SK-MEL-5 (cell line): ENCODE data around the gene SAXO2. TPM values are rescaled to one million over a fixed set of nuclear protein-coding genes. Genes with fewer than 3 reads are reported as not detected.
A peak's percentile ranks its signal among the peaks of the same experiment; 100 is the strongest.
"Not testable (repeated sequence)": the region's sequence is repeated elsewhere in the genome, so short reads cannot be mapped to it uniquely, and the experiment has no call there.

Experiments
- DNase-seq: peaks from one replicate; pipeline ENCODE4 v3.0.0-alpha.2; 2016; ENCODE audit warnings: low read depth, low spot score
- in situ Hi-C: cut with HindIII; loops from 2 replicates; pipeline ENCODE4 v1.10.0; 2016; ENCODE audit warnings: low sequenced_read_pairs, high pct_unique_total_duplicates, low pct_unique_long_range_greater_than_20kb
- polyA plus RNA-seq, 2 experiments: library from polyadenylated mRNA; depleted of rRNA; stranded (reverse); fragments of >200 nt; gene quantifications; 2 replicates each; pipeline ENCODE4 v1.2.3, GENCODE V29; 2015
- total RNA-seq: library from RNA; depleted of rRNA; stranded (reverse); fragments of >200 nt; shearing (Covaris generic); gene quantifications from 2 replicates; pipeline ENCODE4 v1.2.3, GENCODE V29; 2014; rRNA removed

Gene SAXO2
- 0.43 TPM in 1 of 2 replicates, not detected in the other for total RNA-seq
- polyA plus RNA-seq (2015; cell fraction: cytosol; rRNA removed): 0.04 TPM in 1 of 2 replicates, not detected in the other
- 2.8 TPM in 1 of 2 replicates, not detected in the other for polyA plus RNA-seq (2015; cell fraction: nucleus; rRNA removed)

- peak; percentile 84 for DNase-seq
- in situ Hi-C loops: no loop called here
These were observed at the start of gene SAXO2, which contains the start of gene EFL1 for GRCh38 chr15:82262422-82263026. TSS of gene SAXO2 (plus strand) at chr15:82262818. CDS start at chr15:82262880, 62 bp downstream. TSS of gene EFL1 (minus strand) at chr15:82262734. CDS start at chr15:82261778, 956 bp downstream.

DNA sequence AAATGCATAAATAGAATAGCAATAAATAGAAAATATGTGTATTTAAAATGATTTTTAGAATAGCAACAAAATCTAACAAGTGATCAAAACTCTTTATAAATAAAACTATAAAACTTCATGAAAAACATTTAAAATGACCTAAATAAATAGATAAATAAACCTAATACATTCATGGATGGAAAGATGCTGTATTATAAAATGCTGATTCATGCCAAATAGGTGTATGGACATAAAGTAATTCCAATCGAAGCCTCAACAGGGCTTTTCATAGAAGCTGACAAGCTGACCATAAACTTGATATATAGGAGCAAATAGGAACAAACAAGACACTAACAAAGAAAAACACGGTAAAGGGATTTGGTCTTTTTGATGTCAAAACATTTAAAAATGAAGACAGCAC, 46.5 kb upstream of the SAXO2 start:
- in situ Hi-C loops, DNase-seq: not testable (repeated sequence)

DNA sequence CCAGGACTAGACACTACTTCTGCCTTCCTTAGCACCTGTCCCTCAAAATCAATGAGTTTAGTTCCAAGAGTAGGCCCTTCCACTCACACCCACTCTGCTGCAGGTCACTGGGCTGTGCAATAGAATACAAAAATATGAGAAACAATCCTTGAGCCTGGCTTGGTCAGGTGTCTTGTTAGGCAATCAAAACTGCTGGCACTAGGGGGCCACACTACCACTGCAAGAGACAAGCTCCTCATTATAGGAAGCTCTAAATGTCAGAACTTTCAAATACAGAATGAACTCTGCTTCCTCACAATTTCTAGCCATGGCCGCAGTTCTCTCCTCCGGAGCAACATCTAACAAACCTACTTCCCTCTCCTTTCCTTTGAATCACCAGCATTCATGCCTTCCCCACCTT, 41.1 kb upstream of the SAXO2 start:
- in situ Hi-C loops: not testable (repeated sequence)
- DNase-seq: peak; percentile 70

GRCh38 chr15:82228750-82229149, 33.9 kb upstream of the SAXO2 start:
- in situ Hi-C loops: no loop called here
- no peak for DNase-seq

DNA sequence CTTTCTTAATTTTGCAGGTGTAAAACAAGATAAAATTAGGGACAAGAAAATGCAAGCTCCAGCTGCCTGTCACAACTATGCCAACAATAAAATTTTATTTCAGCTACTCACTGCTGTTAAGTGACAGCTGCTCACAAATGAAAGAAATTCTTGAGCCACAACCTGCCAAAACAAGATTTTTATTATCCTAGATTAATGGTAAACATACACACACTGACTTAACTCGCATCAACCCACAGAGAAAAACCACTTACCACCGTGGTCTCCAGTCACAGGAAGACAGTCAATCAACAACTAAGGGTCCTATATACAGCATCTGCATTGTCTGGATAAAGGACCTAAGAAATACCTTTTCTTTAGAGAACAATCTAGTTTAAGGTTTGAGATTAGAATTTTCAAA, 31.4 kb upstream of the SAXO2 start:
- in situ Hi-C loops: no loop called here
- DNase-seq: no peak

- DNase-seq: no peak
- in situ Hi-C loops: no loop called here
These were observed 30.8 kb upstream of the SAXO2 start for GRCh38 chr15:82231842-82232241.

DNA sequence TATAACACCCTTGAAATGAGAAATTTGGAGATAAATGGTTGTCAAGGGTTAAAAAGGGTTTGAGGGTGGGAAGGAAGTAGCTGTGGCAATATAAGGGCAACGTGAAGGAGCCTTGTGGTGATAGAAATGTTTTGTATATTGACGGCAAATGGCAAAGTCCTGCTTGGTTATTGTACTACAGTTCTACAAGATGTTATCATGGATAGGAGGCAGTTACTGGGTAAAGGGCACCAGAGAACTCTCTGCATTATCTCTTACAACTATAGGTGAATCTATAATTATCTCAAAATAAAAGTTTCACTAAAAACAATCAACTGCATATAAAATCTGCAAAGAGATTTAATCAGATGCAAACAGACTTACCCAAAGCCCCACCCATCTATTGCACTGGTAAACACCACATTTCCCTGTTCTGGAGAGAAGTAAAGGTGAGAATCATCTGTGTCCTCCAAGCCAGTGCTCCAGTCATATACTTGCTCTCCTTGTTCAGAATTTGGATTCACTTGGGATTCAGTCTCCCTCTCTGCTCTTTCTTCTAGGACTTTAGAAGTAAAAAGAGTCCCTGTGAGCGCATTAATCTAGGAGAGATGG, 24.6 kb upstream of the SAXO2 start:
- DNase-seq, in situ Hi-C loops: not testable (repeated sequence)

- in situ Hi-C loops: no loop called here
These were observed 22.8 kb upstream of the SAXO2 start for GRCh38 chr15:82239685-82240391.

GRCh38 chr15:82241836-82242499, 20.6 kb upstream of the SAXO2 start:
- in situ Hi-C loops, DNase-seq: not testable (repeated sequence)

More at GRCh38 chr15:82239685-82240391, 22.8 kb upstream of the SAXO2 start:
- no peak for DNase-seq

- DNase-seq, in situ Hi-C loops: not testable (repeated sequence)
These were observed 19.0 kb upstream of the SAXO2 start for GRCh38 chr15:82243644-82244043.

DNA sequence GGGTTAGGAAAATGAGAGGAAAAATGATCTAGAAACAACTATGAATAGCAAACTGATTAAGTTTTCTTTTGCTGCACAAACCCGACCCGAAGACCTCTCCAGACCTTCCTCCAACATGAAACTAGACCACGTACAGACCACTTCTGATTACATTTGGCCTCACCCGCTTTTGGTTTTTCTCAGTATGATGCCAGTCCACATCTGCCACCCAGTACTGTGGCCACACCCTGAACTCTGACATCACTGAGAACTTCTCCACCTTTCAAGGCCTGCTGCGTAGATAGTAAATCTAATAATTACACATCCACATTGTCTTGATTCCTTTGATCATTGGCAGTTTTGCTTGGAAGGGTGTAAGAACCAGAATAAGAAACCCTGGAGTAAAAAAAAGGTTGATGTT, 16.7 kb upstream of the SAXO2 start:
- in situ Hi-C loops, DNase-seq: not testable (repeated sequence)

GRCh38 chr15:82248261-82248660, 14.4 kb upstream of the SAXO2 start:
- in situ Hi-C loops, DNase-seq: not testable (repeated sequence)

GRCh38 chr15:82261566-82262421, 824 bp upstream of the SAXO2 start:
- DNase-seq: peak; percentile 33
- in situ Hi-C loops: not testable (repeated sequence)

- no peak for DNase-seq
- in situ Hi-C loops: no loop called here
These were observed 732 bp downstream of the SAXO2 start for GRCh38 chr15:82263350-82263749.

DNA sequence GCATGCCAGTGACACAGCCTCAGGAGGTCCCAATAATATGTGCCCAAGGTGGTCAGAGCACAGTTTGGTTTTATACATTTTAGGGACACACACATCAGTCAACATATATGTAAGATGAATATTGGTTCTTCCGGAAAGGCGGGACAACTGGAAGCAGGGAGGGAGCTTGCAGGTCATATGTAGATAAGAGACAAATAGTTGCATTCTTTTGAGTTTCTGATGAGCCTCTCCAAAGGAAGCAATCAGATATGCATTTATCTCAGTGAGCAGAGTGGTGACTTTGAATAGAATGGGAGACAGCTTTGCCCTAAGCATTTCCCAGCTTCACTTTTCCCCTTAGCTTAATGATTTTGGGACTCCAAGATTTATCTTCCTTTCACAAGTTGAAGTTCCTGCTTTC, 4.5 kb downstream of the SAXO2 start:
- in situ Hi-C loops, DNase-seq: not testable (repeated sequence)

- DNase-seq, in situ Hi-C loops: not testable (repeated sequence)
These were observed 5.8 kb downstream of the SAXO2 start for GRCh38 chr15:82268454-82268853.

DNA sequence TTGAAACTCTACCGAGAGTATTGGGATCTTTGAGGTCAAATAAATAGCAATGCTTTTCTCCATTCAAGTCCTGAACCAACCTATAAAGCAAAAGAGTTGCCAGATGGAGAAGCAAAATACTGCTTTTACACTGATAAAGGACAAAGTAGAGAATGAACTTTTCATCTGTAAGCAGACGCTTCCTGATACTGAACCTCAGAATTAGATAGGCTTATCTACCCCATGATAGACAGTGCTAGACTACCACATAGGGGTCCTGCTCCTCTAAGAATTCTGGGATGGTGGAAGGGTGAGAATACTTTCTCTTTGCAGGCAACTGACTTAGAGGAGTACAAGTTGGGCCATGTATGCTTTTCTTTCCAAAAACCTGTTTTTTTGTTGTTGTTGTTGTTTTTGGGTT, 9.5 kb downstream of the SAXO2 start:
- in situ Hi-C loops: no loop called here
- no peak for DNase-seq
